Heart right ventricle (tissue), 16 donors: ENCODE data around the gene CPT2. TPM values are rescaled to one million over a fixed set of nuclear protein-coding genes. Genes with fewer than 3 reads are reported as not detected.

Source experiments
- ATAC-seq, 8 donors: fragments of 200-7000 bp; cut with Tn5 transposase; one replicate each; pipeline ENCODE4 v1.9.1; 2020; ENCODE audit warnings: mild to moderate bottlenecking in 8 of 8, moderate library complexity in 8 of 8, moderate number of reproducible peaks in 1 of 8
- DNase-seq, 2 donors: peaks; one replicate each; pipeline ENCODE4 v3.0.0-alpha.2; 2020
- H3K27ac ChIP-seq, 10 donors: fragments of 200-600 bp; sonication (generic) in 2 of 10; one replicate each; pipeline versions ENCODE4 v1.5.0 to v1.8.0; 2020 to 2022; ENCODE audit warnings: mild to moderate bottlenecking in 3 of 10
- H3K27me3 ChIP-seq, 7 donors: fragments of 200-600 bp; one replicate each; pipeline ENCODE4 v1.8.0; 2021 to 2022; ENCODE audit warnings: mild to moderate bottlenecking in 2 of 7
- H3K36me3 ChIP-seq, 9 donors: fragments of 200-600 bp; sonication (generic) in 1 of 9; one replicate each; pipeline versions ENCODE4 v1.5.0 to v1.8.0; 2020 to 2022; ENCODE audit warnings: mild to moderate bottlenecking in 2 of 9
- H3K4me1 ChIP-seq, 9 donors: fragments of 200-600 bp; sonication (generic) in 1 of 9; one replicate each; pipeline versions ENCODE4 v1.5.0 to v1.8.0; 2020 to 2022; ENCODE audit warnings: mild to moderate bottlenecking in 4 of 9
- H3K4me3 ChIP-seq, 10 donors: fragments of 200-600 bp; sonication (generic) in 2 of 10; one replicate each; pipeline versions ENCODE4 v1.5.0 to v1.8.0; 2020 to 2022; ENCODE audit warnings: mild to moderate bottlenecking in 7 of 10, moderate library complexity in 2 of 10
- H3K9me3 ChIP-seq, 11 donors: fragments of 200-600 bp in 10 of 11; sonication (generic) in 2 of 11; one replicate each; pipeline versions ENCODE4 v1.5.0 to v1.8.0; 2013 to 2022; ENCODE audit warnings: mild to moderate bottlenecking in 2 of 11, control low read depth in 1 of 11, moderate library complexity in 1 of 11
- WGBS, 2 donors: extraction: QIAGEN DNeasy Blood & Tissue Kit; methylation state at CpG; one replicate each; pipeline ENCODE4 v1.1.7; 2013; ENCODE audit warnings: inconsistent platforms in 1 of 2; 5-methylcytosine and 5-hydroxymethylcytosine counted together
- intact Hi-C, 10 donors: fragments of 100-400 bp; cut with DNase I; formaldehyde crosslinking; loops; one replicate each; pipeline versions ENCODE4 v1.11.1 to v1.14.2; 2022
- polyA plus RNA-seq, 2 donors: library from polyadenylated mRNA; stranded (reverse); fragments of 200-250 nt; gene quantifications; one replicate each; pipeline ENCODE4 v1.2.3, GENCODE V29; 2013
- total RNA-seq, 10 donors: library from RNA; stranded (reverse); fragmentation: NEBNext Ultra II Directional in 3 of 10; extraction: Animal tissue kit (Norgen Biotek cat#: 25700) in 3 of 10; gene quantifications; one replicate each; pipeline versions ENCODE4 v1.2.1 to v1.2.4, GENCODE V29; 2021 to 2023
- TF ChIP-seq, protein P1 (sequence below), 9 donors: fragments of 200-600 bp; sonication (generic) in 2 of 9; IDR thresholded peaks; one replicate each; pipeline versions ENCODE4 v1.5.0 to v1.8.0; 2021 to 2022; ENCODE audit warnings: antibody characterized with exemption in 9 of 9, mild to moderate bottlenecking in 5 of 9, moderate library complexity in 1 of 9
- donor health status: Arrhythmogenic right ventricular cardiomyopathy.
- donor health status: ischemic (EF 13 %, LVEDD 7.1; RV severe dilation, severe dysfunction).
- donor health status: healthy with polysubstance abuse.
- donor health status: DM: no; HTN: yes; CAD: no.
- donor health status: DM: no; HTN: no; CAD: no.
- donor health status: ischemic (EF 25% LVEDD 6.9; RV normal size, moderate dysfunction).
- donor health status: ischemic (EF 25% LVEDD 5.7; RV mildly dilated, moderate dysfunction).
- donor health status: healthy.
- donor health status: DM: yes; HTN: yes; CAD: no.
- donor health status: Ischemic cardiomyopathy.
- donor health status: ischemic (EF 35%, LVEDD 5.7; RV mildly dilated, moderate dysfunction).
- donor health status: nonischemic (EF 11% LVEDD 7.7; RV severe dilation, severe dysfunction).
- donor health status: DM: yes; HTN: yes; CAD: no.
- donor health status: PGD.
- donor health status: ischemic (EF 29% LVEDD 5.4; RV normal size, mild dysfunction).
- donor health status: nonischemic (EF 23%, LVEDD 6.1; RV moderate dilation, normal function).

CPT2 gene
- total and polyA plus RNA-seq, 12 donors: 10.3 to 48.7 (median 36.8) TPM

DNA sequence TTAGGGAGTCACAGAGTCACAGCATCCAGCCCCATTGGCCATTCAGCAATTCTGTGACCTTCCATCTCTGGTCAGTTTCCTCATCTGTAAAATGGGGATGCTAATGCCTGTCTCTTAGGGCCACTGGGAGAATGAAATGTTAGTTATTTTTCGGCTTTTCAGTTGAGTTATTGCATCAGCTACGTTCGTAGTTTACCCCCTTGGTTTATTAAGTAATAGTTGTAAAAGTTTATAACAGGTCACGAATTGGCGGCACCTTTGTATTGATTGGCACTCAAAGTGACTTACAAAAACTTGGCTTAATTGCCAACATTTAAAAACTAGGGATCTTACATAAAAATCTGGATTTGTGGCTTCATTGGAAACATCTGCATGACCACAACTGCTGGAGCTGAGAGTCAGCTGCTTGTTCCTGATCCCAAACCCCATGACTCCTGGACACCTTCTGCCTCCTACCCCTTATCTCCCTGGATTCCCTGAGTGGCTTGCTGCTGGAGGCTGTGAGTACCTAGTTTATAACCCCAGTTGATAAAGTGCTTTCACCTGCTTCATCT is 31.1 kb upstream of the CPT2 start:
- Histone ChIP-seq H3K4me3 (no peak overlapping the region), H3K27me3 (peaks cover 0 to 10% (median 0%) of the 10 kb centered on the region in 7 donors), H3K27ac (no peak overlapping the region), H3K4me1 (no peaks in the 10 kb centered on the region), H3K36me3 (no peaks in the 10 kb centered on the region), H3K9me3 (no peaks in the 10 kb centered on the region)
- 87 to 89% methylated on average over 5 of the region's 5 CpGs for WGBS, 2 donors
- TF ChIP-seq, protein P1, sequence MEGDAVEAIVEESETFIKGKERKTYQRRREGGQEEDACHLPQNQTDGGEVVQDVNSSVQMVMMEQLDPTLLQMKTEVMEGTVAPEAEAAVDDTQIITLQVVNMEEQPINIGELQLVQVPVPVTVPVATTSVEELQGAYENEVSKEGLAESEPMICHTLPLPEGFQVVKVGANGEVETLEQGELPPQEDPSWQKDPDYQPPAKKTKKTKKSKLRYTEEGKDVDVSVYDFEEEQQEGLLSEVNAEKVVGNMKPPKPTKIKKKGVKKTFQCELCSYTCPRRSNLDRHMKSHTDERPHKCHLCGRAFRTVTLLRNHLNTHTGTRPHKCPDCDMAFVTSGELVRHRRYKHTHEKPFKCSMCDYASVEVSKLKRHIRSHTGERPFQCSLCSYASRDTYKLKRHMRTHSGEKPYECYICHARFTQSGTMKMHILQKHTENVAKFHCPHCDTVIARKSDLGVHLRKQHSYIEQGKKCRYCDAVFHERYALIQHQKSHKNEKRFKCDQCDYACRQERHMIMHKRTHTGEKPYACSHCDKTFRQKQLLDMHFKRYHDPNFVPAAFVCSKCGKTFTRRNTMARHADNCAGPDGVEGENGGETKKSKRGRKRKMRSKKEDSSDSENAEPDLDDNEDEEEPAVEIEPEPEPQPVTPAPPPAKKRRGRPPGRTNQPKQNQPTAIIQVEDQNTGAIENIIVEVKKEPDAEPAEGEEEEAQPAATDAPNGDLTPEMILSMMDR (IDR thresholded peaks at IDR 0.05): no peak
- peak in 1 of 2 donors; percentile 26 for DNase-seq
- intact Hi-C loops: no loop called here
- ATAC-seq: peak in 3 of 8 donors; percentile 35 to 68 (median 64)

DNA sequence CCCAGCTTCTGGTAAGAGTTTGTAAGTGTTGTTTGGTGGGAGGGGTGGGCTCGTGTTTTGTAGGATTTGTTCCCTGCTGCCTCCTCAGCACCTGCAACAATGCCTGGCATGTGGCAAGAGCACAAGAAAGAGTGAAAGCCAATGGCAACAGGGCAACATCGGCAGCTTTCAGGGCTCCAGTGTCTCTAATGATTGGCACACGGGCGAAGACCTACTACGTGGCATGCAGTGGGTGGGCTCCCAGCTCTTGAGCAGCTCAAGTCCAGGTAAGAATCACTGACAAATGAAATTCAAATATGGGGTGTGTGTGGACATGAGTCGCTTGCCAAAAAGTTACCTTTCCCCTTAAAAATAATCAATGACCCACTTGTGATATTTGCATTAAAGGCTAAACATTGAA is 30.3 kb upstream of the CPT2 start:
- intact Hi-C loops: no loop called here
- Histone ChIP-seq H3K9me3 (no peaks in the 10 kb centered on the region), H3K4me3 (no peak overlapping the region), H3K27me3 (peaks cover 0 to 10% (median 0%) of the 10 kb centered on the region in 7 donors), H3K36me3 (no peaks in the 10 kb centered on the region), H3K4me1 (no peaks in the 10 kb centered on the region), H3K27ac (no peak overlapping the region)
- DNase-seq (no peak), ATAC-seq (no peak)
- TF ChIP-seq, protein P1 (IDR thresholded peaks at IDR 0.05): no peak
- 86 to 87% methylated on average over 6 of the region's 6 CpGs for WGBS, 2 donors

DNA sequence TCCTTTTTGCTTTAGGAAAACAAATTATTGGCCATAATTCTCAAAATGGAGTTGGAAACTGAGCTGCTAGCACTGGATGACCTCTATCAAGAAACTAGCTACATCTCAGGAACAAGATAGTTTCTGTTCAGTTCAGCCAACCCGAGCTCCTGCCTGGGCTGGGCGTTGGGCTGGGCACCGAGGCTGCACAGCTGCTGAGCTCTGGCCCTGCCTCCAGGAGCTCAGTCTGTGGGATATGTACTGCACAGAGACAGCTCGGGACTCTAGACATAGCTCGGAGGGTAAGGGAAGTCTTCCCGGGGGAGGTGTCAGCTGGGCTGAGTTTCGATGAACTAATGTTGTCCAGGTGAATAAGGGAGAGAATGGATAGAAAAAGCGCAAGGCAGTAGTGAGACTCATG is 29.7 kb upstream of the CPT2 start:
- TF ChIP-seq, protein P1 (IDR thresholded peaks at IDR 0.05): no peak
- intact Hi-C loops: no loop called here
- Histone ChIP-seq H3K9me3 (no peaks in the 10 kb centered on the region), H3K36me3 (no peaks in the 10 kb centered on the region), H3K4me1 (no peaks in the 10 kb centered on the region), H3K27ac (no peak overlapping the region), H3K27me3 (peaks cover 0 to 10% (median 0%) of the 10 kb centered on the region in 7 donors), H3K4me3 (no peak overlapping the region)
- ATAC-seq: peak in 3 of 8 donors; percentile 31 to 58 (median 39)
- DNase-seq: no peak
- WGBS, 2 donors: 78% methylated on average over 8 of the region's 8 CpGs

DNA sequence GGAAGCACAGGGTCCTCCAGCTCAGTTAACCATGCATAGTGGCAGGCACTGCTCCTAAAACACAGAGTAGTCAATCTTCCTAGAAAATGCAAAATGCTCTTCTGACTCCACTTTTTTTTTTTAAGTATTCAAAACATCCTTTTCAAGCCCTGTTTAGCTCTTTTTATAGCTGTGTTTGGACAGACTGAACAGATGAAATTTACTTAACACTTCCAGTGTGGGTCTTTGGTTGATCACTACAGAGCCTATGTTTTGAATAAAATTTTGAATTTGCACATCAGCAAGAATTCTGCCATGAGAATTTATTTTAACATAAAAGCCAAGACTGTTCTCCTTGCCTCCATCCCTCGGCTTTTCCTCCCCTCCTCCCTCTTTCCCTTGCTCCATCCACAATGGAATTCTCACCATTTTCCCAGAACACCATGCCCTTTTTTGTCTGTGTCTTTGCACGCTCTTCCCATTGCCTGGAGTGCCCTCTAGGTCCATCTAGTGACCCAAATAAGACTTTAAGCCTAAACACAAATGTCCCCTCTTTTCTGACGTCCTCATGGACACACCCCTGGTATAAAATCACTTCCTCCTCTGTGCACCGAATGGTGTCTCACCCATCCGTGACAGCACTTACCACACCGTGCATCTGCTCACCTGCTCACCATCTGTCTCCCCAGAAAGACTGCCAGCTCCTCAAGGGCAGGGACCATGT is 24.0 kb upstream of the CPT2 start:
- 28 to 42% methylated on average over 6 of the region's 6 CpGs for WGBS, 2 donors

More for the DNA sequence above, 24.0 kb upstream of the CPT2 start:
- H3K4me1 ChIP-seq: peaks cover 0 to 27% (median 16%) of the 10 kb centered on the region in 9 donors
- no peaks in the 10 kb centered on the region for H3K9me3 ChIP-seq
- H3K4me3 ChIP-seq: no peak overlapping the region
- H3K27me3 ChIP-seq: no peaks in the 10 kb centered on the region
- TF ChIP-seq, protein P1 (IDR thresholded peaks at IDR 0.05): peak in 6 of 9 donors; percentile 17 to 45 (median 32)
- intact Hi-C loops: no loop called here
- H3K36me3 ChIP-seq: no peaks in the 10 kb centered on the region
- DNase-seq (no peak), ATAC-seq (peak in 2 of 8 donors; percentile 32 to 48)
- H3K27ac ChIP-seq: no peak overlapping the region
